Activated T-cell treated with anti-CD3 and anti-CD28 coated beads for 1 hour (primary cell): ENCODE measurements around the gene MTRFR.
"Not testable (repeated sequence)": the region's sequence is repeated elsewhere in the genome, so short reads cannot be mapped to it uniquely, and the experiment has no call there.

Experiments used
- DNase-seq: peaks from one replicate; pipeline ENCODE4 v3.0.0-alpha.2; 2020; ENCODE audit warnings: low read depth

MTRFR gene

DNA sequence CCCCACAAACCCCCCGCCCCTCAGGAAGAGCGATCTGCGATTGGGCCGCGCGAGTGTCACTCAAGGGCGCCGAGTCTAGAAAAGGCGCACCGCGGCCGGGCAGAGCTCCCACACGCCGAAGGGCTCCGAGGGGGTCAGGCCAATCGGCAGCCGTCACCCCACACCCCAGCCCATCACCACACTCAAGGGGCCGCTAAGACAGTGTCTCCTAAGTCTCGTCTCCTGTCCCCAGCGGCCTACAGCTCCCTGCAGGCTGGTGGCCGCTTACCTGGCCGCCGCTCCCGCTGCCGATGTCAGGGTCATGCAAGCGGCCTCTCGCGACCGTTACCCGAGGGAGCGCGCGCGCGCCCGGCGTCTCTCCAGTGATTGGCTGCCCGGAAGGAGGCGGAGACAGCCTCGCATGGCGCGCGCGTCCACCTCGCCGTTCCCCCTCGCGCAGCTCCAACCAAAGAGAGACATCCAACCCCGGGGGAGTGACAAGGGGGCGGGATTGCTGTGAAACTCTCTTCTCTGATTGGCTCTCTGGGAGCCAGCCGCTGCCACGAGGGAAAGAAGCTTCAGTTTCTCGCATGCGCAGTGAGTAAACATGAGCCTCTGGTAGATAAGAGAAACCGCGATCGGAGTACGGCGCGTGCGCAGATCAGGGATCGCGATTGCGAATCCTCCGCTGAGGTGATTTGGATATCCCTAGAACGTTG lies at the start of gene MTRFR, which contains the start of gene MPHOSPH9:
MTRFR (plus strand) TSS at position 630 of the 698 bp plus-strand sequence. CDS start 20,239 bp downstream, outside the sequence.
MPHOSPH9 (minus strand) TSS at position 335 of the 698 bp plus-strand sequence. CDS start 2,777 bp downstream, outside the sequence.
- DNase-seq, result peak; percentile 96

DNA sequence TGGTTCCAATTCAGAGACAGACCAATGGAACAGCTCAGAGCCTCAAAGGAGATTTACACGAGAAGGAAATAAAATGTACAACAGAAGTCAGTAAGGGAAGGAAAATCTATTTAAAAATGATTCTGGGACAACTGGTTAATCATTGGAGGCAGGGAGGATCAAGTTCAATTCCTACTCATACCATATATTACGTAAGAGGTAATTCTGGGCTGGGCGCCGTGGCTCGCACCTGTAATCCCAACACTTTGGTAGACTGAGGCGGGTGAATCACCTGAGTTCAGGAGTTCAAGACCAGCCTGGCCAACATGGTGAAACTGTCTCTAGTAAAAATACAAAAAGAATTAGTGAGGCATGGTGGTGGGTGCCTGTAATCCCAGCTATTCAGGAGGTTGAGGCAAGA lies 45.6 kb upstream of the MTRFR start:
- no peak for DNase-seq

DNA sequence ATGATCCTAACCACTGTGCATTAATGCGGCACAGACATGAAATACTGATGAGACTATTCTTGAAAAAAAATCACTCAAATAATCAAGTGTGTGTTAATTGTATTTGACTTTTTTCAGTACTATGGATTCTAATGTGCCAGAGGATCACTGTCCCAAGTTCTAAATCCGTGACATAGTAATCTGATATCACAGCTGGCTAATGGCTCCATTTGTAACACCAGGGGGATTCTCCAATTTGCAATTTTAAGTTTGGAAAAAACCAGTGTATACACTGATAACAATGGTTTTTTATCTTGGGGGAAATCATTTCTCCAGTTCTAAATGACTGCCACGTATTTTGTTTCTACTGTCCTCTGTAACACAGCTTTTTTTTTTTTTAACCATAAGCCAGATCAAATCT lies 33.3 kb upstream of the MTRFR start:
- no peak for DNase-seq

DNA sequence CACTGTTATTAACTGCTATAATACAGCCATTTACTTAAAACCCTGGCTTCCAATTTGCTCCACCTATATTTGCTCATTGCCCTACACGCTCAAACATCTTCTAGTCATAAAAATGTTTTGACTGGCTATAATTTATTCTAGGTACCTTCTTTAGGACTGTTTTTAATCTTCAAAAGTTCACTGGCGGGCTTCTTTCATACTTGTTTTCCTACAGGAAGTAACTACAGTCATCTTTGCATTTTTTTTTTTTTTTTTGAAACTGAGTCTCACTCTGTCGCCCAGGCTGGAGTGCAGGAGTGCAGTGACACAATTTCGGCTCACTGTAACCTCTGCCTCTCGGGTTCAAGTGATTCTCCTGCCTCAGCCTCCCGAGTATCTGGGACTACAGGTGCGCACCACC lies 32.8 kb upstream of the MTRFR start:
- DNase-seq, result no peak

DNA sequence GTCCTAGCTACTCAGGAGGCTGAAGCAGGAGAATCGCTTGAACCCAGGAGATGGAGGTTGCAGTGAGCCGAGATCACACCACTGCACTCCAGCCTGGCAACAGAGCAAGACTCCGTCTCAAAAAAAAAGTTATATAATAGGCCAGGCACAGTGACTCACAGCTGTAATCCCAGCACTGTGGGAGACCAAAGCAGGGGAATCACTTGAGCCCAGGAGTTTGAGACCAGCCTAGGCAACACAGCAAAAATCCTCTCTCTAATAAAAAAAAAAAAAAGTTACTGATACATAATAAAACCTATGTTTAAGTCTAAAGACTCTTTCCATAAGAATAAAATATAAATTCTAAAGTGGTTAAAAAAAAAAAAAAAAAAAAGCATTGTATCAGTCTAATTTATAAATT lies 26.4 kb upstream of the MTRFR start:
- DNase-seq, result not testable (repeated sequence)

DNA sequence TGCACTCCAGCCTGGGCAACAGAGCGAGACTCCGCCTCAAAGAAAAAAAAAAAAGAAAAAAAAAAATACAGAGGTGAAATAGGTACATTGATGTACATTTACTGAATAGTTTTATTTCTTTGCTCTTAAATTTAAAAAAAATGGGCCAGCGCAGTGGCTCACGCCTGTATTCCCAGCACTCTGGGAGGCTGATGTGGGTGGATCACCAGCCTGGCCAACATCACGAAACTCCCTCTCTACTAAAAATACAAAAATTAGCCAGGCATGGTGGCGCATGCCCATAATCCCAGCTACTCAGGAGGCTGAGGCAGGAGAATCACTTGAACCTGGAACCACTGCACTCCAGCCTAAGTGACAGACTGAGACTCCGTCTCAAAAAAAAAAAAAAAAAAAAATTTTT lies 25.4 kb upstream of the MTRFR start:
- not testable (repeated sequence) for DNase-seq

DNA sequence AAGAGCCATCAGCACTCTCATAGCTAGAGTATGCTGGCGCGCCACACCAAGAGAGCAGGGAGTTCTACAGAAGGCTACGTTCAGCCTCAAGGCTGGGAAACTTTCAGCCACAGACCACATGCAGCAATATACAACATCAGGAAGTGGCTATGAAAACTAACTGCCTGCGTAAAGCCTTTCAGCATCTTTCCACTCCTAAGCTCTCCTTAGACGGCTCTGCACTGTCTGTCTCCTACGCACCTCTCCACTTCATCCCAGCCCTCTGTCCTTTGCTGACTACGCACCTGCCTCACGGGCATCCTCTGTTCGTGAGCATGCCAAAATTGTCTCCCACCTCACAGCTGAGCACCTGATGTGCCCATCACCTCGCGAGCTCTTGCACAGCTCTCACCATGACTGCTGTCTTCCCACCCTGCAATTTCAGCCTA lies 10.0 kb upstream of the MTRFR start:
- peak; percentile 37 for DNase-seq

DNA sequence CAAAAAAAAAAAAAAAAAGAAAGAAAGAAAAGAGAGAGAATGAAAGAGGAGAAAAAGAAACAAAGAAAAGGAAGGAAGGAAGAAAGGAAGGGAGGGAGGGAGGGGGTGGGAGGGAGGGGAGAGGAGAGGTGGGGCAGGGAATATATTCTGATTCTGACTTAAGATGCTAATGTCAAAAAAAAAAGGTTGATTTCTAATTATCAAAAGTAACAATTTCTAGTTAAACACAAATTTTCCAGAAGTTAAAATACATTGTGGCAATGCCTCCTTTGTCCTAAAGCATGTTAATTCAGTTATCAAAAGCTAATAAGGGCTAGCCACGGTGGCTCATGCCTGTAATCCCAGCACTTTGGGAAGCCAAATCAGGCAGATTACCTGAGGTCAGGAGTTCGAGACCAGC lies 7.8 kb upstream of the MTRFR start:
- no peak for DNase-seq

DNA sequence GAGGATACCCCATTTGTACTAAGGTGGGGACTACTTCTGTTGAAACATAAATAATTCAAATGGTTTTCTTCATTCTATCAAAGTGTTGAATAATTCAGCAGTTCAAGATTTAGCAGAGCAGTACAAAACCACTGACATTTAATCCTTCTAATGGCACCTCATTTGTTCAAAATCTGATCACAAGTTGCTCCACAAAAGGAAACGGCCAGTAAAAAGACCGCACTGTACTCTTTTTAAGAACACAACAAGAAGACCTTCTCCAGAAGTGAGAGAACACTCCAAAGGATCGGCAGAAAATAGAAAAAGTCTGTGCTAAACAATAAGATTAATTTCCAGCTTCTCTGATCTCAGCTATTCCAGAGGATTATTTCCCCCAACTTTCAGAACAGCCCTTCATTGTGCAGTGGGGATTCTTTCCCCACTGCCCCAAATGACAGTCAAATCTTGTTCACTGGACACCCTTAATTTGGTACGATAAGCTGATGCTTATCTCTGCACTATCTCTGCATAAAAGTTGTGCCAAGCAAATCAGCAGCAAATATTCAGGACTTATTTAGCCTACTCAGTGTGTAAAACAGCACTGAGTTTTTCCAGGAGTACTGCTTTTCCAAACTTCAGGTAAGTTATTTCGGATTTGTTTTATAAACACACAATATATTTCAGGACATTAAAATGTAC lies 5.5 kb upstream of the MTRFR start:
- DNase-seq, result no peak

DNA sequence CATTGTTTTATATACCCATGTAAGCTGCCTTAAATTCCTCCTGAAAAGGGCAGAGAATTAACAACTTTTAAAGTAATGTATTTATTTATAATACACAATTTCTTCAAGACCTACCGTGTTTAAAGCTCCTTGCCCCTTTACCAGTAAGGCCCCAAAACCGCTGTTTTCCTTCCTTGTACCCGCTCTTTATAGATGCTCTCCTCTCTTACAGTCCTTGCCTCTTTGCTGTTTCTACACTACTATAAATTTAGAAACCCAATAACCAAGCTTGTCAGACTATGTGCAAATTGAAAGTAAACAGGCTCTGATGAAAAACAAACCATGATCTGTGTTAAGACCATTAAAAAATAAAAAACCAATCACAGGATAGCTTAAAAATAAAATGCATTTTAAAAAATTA lies 4.2 kb upstream of the MTRFR start:
- no peak for DNase-seq

DNA sequence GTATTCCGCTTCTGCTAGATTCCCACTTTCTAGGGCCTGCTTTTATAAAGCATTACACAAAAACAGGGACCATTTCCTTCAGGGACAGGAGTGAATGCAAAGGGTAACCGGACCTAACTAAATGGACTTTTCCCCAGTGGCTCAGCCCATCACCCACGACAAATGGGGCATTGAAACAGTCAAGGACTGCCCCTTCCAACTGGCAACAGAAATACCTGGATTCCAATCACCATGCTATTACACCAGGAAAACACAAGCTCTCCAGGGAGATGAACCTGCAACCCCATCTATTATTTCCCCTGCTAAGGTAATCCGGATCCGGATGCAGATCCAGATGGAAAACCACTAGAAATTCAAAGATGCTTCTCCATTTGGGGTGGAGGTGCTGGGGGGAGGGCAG lies 1.3 kb upstream of the MTRFR start:
- DNase-seq, result no peak

DNA sequence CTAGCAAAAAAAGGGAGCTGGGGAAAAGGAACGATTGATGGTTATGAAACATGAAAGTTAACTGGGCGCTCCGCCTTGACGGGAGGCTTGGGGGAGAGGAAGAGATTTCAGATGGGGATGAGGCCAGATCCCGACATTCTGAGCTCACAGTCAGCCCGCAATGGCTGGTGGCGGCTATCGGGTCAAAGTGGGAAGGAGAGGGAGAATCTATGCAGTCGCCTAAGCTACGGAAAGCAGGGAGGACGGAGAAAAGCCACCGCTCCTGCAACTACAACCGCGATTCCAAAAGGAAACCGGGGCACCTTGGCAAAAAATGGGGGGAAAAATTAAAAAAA lies 797 bp upstream of the MTRFR start:
- DNase-seq, result no peak

DNA sequence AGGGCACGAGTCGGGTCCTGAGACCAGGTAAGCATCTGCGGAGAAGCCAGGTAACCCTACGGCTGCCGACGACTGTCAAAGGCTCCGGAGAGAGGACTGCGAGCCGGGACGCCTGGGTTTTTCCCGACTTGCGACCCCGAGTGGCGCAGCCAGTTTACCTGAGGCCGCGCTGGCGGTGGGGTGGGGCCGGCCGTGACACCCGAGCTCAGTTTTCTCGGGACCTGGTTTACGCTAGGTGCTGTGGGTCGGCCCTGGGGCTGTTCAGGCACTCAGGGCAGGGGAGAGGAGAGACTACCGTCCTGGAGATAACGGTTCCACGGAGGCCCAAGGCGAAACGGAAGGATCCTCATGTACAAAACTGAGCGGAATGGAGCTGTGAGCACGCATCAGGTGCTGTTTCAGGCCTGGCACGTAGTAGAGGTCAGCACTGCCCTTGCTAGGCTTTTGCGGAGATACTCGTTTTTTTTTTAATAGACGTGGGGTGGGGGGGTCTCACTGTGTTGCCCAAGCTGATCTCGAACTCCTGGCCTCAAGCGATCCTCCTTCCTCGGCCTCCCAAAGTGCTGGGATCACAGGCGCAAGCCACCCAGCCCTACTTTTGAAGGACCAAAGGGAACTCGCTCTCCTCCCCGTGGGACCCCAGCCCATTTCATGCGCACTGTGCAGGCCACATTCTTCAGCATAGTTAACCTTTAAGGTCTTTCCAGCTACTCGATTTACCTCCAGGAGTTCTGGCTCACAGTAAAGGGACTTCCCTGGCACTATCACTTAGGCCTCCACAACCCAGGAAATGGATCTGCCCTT lies 471 bp downstream of the MTRFR start:
- no peak for DNase-seq

DNA sequence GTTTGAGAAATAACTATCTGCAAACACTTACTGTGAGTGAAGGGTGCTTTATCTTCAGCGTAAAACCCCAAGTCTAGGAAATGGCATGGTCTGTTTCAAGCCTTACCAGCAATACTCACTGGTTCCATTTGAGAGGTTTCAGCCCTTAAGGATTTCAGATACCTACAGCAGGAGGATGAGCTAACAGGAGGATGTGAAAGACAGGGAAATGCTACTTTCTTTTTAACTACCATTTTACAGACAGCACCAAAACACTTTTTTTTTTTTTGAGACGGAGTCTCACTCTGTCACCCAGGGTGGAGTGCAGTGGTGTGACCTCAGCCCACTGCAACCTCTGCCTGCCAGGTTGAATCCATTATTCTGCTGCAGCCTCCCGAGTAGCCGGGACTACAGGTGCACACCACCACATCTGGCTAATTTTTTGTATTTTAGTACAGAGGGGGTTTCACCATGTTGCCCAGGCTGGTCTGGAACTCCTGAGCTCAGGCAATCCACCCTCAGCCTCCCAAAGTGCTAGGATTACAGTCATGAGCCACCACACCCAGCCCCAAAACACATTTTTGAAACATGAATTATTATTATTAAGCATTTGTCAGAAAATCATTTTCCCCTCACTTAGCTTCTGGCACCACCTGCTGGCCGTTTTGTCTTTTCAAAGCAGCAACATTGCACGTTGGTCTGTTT lies 4.6 kb downstream of the MTRFR start:
- DNase-seq, result peak; percentile 73

DNA sequence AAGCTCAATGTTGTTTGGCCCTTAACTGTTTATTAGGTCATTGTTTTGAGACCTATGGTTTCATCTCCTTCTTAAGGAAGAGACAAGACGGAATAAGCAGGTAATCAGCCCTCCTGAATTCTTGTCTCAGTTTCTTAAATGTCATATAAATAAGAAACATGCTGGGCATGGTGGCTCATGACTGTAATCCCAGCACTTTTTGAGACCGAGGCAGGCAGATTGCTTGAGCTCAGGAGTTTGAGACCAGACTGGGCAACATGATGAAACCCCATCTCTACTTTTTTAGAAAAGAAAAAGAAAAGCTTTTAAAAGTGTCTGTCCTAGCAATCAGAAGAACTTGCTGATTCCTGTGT lies 5.1 kb downstream of the MTRFR start:
- no peak for DNase-seq

DNA sequence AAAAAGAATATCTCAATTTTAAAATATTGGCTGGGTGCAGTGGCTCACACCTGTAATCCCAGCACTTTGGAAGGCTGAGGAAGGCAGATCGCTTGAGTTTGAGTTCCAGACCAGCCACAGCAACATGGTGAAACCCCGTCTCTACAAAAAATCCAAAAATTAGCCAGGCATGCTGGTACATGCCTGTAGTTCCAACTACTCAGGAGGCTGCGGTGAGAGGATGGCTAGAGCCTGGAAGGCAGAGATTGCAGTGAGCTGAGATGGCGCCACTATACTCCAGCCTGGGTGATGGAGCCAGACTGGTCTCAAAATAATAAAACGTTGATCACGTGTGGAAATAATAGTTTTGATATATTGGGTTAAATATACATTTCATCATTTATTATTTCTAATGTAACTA lies 5.7 kb downstream of the MTRFR start:
- no peak for DNase-seq

DNA sequence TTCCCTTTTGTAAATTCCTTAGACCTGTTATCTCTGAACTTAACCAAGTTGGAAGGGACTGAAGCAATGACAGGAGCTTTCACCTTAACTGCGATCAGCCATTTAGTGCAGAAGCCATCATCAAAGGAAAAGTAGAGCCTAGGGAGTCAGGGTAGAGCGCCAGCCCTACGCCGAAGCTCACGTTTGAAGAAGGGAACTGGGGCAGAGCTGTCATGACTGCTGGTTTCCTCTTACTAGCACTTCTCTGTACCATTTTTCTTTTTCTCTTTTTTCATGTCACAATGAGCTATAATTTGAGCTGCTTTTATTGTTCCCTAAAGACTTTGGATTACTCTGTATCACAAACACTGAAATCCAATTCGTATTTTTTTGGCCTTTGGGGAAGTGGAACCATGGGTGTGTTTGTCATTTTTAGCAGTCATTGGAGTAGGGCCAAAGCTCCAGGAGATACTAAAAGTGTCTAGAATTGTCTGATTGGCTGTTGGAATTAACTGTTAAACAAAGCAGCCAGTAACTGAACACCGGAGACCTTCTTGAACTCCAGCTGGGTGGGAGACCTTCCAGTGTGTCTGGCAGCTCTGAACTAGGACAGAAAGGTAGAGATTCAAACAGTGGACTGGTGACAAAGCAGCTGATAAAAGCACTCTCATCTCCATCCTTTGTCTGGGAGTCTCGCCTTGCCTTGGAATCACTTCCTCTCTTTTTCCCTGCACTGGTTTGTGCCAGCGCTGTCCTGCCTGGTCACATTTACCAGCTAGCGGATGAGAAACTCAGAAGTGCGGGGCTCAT lies 9.1 kb downstream of the MTRFR start:
- no peak for DNase-seq

DNA sequence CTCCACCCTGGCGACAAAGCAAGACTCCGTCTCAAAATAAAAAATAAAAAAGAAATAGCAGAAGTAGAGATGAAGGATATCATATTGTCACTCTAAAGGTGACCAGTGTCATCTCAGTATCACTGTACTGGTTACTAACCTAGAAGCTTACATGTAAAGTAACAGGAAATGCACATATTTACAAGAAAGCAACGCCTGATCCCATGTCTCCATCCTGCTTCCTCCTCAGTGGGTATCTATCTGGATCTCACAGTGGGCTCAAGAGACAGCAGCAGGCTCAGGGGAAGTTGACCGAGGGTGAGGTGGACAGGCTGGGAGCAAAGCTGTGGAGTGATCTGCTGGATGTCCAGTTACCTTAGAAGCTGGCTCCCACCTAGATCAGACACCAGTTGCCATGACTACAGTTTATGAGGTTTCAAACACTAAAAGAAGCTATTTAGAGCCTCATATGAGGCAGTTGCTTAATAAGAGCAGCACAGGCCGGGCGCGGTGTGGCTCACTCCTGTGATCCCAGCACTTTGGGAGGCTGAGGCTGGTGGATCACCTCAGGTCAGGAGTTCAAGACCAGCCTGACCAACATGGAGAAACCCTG lies 10.5 kb downstream of the MTRFR start:
- DNase-seq, result no peak

DNA sequence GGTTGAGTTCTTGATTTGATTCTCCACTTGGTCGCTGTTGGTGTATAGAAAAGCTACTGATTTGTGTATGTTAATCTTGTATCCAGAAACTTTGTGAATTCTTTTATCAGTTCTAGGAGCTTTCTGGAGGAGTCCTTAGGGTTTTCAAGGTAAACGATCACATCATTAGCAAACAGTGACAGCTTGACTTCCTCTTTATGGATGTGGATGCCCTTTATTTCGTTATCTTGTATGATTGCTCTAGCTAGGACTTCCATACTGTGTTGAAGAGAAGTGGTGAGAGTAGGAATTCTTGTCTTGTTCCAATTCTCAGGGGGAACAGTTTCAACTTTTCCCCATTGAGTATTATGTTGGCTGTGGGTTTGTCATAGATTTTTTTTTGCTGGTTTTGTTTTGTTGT lies 12.4 kb downstream of the MTRFR start:
- DNase-seq, result no peak

DNA sequence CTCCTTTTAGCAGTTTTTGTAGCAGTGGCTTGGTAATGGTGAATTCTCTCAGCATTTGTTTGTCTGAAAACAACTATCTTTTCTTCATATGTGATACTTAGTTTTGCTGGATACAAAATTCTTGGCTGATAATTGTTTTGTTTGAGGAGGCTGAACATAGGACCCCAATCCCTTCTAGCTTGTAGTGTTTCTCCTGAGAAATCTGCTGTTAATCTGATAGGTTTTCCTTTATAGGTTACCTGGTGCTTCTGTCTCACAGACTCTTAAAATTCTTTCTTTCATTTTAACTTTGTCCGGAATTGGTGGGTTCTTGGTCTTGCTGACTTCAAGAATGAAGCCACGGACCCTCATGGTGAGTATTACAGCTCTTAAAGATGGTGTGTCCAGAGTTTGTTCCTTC lies 14.9 kb downstream of the MTRFR start:
- DNase-seq, result not testable (repeated sequence)
